Lung microvascular endothelial cell (primary cell): ENCODE data around the gene HS3ST4. TPM values are rescaled to one million over a fixed set of nuclear protein-coding genes. Genes with fewer than 3 reads are reported as not detected.

Experiments used
- DNase-seq, 2 donors: peaks; one replicate each; pipeline versions ENCODE4 v3.0.0 to v3.0.0-alpha.2; 2010; ENCODE audit warnings: low read depth in 2 of 2
- total RNA-seq: library from RNA; depleted of rRNA; stranded (reverse); fragments of >200 nt; gene quantifications from 2 replicates; pipeline ENCODE4 v1.2.1, GENCODE V29; 2014

HS3ST4 gene
- total RNA-seq, 1 donor from 2014 or later, result not detected

DNA sequence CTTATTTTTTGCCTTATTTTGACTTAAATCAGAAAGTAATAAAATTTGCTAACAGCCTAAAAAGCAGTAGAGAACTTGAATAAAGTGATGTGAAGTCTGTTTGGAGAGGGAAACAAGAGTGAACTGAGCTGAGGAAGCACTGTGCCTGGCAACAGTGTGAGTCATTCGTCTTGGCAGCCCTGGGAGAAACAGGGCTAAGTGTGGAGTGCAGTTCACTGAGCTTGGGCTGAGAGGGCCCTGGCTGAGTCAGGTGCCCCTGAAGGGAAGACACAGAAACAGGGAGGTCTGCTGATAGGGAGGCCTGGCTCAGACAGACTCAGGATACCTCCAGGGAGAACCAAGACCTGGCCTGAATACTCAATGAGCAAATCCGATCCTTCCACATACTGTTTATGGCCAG is 132.1 kb downstream of the HS3ST4 start:
- peak in 1 of 2 donors; percentile 2 for DNase-seq

DNA sequence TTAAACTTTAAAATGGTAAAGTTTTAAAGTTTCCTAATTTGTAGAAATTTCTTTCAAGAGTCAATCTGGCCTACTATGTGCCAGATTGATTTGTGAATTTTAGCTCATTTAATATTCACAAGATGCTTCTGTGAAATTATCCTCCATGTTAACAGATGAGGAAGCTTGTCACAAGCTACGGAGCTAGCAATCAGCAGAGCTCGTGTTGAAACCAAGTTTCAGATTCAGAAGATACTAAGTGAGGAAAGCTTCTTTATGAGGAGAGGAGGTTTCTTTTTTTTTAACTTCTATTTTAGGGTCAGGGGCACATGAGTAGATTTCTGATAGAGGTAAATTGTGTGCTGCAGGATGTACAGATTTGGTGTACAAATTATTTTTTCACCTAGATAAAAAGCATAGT is 135.9 kb downstream of the HS3ST4 start:
- DNase-seq, result no peak

DNA sequence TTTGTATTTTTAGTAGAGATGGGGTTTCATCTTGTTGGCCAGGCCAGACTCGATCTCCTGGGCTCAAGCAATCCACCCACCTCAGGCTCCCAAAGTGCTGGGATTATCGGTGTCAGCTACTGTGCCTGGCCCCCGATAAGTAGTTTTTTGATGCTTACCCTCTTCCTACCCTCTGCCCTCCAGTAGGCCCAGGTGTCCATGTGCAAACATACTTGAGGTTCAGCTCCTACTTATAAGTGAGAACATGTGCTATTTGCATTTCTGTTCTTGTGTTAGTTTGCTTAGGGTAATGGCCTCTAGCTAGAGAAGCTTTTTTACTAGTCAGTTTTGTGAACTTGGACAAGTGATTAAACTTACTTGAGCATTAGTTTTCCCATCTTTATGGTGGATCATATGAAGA is 136.8 kb downstream of the HS3ST4 start:
- no peak for DNase-seq

DNA sequence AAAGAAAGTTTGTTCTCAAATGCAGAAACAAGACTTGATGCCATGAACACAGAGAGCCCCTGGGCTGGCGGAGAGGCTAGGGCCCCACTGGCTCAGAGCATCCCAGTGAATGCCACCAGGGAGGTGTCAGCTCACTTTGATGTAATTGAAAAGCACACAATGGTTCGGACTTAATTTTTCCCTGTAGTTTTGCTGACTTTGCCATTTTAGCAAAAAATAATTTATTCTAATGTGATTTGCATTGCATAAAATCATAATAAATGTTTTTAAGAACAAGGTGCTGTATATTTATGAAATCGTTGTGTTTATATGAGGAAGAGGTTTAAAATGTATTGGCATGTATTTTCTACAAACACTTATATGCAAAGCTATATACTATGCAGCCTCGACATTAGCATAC is 140.5 kb downstream of the HS3ST4 start:
- DNase-seq, result no peak

DNA sequence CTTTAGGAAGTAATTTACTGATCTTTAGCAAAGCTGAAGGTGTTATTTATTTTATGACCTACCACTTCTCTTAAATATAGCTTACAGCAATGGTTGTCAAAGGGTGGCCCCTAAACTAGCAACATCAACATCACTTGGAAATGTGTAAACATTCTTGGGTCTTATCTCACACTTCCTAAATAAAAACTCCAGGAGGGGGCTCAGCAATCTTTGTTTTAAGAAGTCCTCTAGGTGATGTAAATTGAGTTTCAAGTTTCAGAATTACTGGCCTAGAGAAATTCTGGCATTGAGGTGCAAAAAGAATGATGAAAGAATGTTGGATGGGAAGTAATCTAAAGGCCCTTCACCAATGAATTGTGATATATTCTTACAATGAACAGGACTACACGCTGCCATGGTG is 142.3 kb downstream of the HS3ST4 start:
- DNase-seq, result no peak

DNA sequence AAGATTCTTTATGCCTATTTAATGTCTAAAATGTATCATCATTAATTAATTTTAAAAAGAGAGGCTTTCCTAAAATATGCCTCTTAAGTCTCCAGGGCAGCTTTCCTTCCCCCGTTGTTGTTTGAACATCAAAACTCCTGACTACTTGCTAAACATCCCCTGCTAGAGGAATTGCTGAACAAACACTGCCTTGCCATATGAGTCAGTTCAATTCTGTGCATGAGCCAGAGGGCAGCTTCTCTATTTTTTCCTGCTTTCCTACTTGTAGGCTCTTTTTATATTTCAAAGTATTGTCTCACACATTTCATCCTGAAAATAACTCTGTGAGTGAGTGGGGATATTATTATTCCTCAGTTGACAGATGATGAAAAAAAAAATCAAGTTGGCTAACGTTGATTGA is 143.4 kb downstream of the HS3ST4 start:
- no peak for DNase-seq

DNA sequence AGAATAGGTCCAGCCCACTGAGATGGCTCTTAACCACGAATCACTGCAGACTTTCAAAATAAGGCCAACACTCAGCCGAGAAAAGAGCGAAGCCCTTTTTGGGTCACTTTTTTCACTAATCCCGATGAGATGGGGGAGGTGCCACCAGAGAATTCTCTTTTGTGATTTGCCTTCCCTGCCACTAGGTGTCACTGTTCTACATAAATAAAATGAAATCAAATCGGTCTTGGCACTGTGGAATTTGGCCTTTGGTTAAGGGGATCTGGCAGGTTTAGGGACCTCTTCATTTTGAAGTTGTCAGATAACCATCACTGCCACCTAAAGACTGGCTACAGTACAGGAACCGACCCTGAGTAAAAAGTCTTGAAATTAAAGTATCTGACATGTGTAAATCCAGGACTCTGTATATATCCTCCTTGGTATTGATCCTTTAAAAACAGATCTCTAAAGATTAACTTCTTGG is 147.0 kb downstream of the HS3ST4 start:
- peak; percentile 55 to 59 for DNase-seq

DNA sequence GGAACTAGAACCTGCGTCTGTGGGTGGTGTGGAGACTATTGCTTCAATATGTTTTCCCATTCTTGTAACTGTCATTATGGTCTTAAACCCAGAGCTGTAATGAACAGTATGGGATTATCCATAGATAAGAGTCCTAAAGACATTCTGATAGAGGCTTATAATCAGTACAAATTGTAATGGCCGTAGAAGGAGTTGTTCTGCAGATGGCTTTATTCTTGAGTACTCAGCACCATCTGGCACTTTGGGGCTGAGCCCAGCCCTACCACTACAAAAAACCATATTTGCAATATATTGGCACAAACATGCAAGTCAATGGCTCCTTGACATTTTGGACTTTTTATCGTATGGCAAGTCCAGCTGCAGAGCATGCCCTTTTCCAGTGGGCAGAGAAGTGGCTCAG is 150.0 kb downstream of the HS3ST4 start:
- no peak for DNase-seq

DNA sequence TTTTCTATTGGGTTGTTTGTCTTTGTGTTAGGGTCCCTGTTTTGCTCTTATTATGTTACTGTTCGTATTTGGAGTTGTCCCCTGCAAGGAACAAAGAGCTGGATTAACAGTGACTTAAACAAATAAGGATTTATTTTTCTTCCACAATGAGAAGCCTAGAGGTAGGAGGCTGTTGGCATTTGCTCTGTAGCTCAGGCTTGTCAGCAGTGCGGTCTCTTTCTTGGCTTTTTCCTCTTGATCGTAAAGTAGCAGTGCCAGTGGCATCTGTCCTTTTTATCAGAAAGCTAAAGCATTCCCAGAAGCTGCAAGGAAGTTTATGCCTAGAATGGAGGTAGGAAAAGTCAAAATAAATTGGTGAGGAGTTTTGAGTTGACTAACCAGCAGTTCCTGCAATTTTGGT is 154.1 kb downstream of the HS3ST4 start:
- no peak for DNase-seq

DNA sequence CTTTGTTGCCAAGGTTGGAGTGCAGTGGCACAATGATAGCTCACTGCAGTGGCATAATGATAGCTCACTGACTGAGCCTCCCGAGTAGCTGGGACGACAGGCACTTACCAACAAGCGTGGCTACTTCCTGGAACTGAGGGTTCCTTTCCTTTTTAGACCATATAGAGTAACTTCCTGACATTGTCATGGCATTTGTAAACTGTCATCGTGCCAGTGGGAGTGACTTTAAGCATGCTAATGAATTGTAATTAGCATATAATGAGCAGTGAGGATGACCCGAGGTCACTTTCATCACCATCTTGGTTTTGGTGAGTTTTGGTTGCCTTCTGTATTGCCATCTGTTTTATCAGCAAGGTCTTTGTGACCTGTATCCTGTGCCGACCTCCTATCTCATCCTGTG is 162.4 kb downstream of the HS3ST4 start:
- DNase-seq, result no peak

DNA sequence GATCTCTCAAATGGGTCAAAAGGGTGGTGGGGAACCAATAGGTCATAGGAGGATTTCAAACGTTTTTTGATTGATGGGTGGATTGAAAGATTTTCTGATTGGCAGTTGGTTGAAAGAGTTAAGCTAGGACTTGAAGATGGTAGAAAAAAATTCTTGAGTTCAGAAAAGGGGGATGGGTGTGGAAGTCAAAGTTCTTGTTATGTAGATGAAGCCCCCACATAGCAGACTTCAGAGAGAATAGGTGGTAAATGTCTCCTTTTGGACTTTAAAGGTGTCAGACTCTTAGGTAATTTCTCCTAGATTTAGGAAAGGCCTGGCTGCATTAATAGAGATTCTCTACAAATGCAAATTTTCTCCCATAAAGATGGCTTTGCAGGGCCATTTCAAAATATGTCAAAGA is 163.3 kb downstream of the HS3ST4 start:
- DNase-seq, result no peak

DNA sequence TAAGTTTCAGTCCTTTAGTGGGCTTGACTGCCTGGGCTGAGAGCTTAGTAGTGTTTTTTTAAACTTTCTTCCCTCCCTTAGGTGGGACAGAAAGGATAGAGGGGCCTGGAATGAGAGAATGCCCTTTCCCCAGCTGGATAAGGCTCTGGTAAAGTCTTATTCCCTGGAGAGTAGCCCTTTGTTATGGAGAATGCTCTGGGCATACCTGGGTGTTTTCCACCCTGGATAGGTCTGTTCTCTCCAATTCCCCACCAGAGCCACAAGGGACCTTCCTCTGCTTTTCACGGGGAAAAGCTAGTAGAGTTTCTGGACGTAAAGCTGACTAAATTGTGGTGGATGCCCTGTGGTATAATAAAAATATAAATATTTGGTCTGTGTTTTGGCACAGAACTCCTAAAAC is 164.1 kb downstream of the HS3ST4 start:
- no peak for DNase-seq

DNA sequence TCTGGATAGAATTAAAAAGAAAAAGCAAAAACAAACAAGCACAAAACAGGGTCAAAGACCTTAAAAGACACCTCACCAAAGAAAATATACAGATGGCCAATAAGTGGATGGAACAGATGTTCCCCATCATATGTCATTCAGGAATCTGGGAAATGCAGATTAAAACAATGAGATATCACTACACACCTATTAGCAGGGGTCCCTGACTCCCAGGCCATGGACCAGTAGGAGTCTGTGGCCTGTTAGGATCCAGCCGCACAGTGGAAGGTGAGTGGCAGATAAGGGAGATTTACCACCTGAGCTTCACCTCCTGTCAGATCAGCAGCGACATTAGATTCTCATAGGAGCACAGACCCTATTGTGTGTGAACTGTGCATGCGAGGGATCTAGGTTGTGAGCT is 167.9 kb downstream of the HS3ST4 start:
- DNase-seq, result no peak

DNA sequence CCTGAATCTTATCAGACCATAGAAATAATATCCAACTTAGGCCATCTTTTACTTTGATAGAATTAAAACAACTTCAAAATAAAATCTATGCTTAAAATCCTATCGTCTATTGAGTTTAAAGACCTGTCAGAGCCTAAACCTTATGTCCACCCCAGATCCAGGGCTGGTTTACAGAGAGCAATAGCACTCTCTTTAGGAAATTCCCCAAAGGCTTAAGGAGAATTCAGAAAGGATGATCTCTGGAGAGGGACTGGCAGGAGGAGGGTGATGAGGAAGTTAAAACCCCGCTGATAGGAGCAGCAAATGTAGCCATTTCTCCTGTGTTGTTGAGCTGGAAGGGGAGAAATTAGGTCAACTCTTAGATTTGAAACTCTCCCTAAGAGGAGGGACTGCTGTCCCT is 175.3 kb downstream of the HS3ST4 start:
- no peak for DNase-seq

DNA sequence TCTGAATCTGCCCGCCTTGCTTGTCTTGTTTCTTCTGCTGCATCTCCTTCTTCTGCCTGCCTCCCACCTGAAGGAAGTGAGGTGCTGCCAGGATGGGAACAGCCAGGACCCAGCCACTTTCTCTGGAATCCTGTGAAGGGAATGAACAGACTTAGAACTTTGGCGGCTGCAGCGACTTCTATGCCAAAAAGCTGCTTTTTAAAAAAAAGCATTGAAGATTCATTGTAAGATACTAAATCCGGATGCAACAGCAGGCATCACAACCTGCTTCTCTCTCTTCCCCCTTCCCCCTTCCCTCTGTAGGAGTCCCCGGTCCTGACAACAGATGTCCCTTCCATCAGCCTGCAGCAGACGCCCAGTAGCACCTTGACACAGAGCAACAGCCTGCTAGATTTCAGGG is 176.3 kb downstream of the HS3ST4 start:
- no peak for DNase-seq

DNA sequence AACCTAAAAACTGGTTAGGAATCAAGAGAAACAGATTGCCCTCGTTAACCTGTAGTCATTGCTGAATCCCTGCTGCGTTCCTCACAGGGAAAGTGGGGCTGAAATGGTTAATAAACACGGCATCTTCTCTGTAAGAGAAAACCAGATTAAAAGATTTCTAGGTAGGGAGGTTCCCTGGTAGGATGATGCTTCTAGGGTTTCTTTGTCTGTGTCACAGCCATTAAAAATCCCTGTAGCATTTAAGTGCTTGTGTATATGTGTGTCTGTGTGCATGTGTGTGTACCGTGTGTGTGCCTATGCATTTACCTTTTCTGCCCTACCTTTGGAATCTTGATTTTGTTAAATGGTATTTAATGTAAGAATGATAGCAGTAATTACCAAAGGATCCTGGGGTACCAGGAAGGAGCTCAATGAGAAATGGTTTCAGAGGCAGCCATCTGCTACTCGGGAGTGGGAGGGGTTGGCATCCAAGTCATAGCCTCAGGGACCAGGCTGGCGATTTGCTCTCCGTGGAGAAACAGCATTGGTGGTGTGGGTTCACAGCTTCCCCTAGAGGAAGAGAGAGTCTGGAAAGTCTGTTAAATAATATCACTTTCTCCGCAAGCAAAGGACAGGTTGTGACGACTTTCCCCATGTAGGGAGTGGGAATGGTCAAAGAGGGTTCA is 177.1 kb downstream of the HS3ST4 start:
- DNase-seq, result no peak

DNA sequence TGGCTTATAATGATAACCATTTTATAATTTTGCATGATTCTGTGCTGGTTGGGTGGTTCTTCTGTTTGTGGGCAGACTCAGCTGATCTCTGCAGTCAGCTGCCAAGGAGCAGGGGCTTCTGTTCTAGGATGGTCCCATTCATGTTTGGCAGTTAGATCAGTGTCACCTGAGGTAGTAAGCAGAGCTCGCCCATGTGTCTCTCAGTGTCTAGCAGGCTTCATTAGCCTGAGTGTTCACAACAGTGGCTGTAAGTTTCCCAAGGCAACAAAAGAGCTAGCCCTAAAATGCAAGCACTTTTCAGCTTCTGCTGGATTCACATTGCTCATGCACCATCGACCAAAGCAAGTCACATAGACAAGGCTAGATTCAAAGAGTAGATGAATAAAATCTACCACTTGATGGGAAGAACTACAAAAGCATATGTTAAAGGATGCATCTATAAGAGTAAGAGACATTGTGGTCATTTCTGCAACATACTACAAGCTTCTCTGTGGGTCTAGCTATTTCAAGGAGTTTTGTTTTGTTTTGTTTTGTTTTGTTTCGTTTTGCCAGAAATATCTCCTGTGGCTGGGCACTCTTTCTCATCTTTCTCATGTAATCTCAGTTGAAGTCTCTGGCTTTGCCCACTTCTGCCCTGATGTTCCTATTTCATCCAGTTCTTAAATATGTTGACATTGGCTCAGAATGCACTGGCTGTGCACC is 180.8 kb downstream of the HS3ST4 start:
- DNase-seq, result no peak

DNA sequence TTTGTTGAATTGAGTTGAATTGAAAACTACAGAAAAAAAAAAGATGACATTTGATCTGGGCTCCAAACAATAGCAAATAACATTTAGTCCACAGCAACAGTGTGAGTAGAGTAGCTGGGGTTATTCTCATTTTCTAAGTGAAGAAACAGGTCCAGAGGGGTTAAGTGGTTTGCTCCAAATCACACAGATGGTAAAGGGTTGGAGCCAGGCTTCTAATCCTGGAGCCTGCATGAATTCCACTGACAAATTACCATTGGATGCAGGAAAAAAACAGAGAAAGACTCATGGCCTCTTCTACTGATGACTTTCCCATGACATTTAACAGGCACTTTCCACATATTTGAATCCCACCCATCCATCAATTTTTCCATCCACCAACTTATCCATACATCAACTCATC is 182.4 kb downstream of the HS3ST4 start:
- no peak for DNase-seq

DNA sequence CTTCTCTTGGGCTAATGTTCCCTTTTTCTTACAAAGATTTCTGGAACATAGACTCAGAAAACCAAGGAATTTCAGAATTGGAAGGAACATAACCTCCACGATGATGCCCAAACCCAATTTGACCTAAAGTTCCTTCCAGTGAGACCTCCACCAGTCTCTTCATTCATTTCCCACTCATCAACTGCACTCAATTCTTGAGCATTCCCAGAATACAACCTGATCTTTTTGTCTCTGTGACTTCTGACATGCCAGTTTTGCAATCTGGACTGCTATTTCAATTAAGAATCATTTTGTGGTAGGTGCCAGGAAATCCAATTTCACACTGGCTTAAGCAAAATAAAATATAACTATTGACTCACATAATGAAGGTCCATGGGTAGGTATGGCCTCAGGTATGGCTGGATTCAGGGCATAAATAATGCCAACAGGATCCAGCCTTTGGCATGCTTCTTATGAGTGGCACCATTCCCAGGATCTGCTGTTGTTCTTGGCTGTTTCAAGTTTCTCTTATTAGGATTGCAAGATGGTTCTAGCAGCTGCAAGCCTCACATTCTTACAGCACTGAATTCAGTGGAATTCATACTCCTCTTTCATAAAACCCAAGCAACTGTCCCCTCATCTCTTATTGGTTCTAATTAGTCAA is 184.3 kb downstream of the HS3ST4 start:
- DNase-seq, result no peak

DNA sequence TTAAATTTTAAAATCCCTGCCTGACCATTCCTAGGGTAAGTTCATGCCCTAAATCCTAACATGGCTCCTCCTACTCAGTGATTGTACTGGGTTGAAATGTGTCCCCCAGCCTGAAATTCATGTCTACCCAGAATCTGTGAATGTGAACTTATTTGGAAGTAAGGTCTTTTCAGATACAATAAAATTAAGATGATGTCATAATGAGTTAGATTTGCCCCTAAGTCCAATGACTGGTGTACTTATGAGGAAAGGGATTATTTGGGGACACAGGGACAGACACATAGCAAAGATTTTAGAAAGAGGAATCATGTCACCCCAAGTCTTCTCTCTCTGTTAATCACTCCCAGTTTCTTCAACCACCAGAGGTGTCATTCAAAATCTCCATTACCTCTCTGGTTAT is 185.3 kb downstream of the HS3ST4 start:
- no peak for DNase-seq

DNA sequence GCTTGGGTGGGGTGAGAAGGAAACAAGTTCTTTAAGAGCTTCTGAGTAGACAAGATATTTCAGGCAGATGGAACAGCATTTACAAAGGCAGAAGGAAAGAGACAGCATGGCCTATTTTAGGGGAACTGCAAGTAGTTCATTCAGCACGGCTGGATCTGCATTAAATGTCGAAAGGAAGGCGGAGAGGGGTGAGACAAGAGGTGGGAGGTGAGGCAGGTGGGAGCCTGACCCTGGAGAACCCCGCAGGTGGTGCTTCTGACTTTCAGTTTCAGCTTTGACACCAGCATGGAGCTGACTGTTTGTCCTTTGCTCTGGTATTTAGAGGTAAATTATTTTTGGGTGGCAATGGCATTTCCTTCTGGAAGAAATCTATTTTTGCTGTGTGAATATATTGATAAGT is 194.8 kb downstream of the HS3ST4 start:
- DNase-seq, result no peak

DNA sequence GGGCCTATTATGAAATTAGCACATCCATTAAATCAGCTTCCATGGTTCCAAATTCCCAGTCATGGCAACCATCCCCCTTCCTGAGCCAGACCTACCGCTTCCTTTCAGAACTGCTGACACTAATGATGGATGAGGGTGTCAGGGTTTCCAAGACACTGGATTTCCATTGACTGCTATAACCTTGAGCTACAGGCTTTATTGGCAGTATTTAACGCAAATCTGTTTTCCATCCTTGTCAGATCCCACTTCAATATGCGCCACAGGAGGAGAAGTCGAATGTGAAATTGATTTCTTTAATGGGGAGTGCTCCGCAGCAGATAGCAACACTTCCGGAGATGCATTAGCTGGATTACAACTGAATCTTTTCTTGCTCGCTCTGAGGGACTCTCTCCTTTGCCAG is 197.1 kb downstream of the HS3ST4 start:
- no peak for DNase-seq

DNA sequence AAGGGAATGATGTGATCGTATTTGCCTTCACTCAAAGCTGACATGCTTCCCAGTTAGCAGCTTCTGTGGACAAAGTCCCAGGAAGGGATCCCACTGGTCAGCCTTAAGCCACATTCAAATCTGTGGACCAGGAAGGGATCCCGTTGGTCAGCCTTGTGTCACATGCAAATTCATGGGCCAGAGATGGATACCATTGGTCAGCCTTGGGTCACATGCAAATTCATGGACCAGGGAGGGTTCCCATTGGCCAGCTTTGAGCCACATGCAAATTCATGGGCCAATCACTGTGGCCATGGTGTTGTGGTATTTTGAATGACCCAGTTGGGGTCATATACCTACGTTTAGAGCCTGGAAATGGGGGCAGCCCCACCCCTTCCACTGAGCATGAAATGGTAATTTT is 201.6 kb downstream of the HS3ST4 start:
- no peak for DNase-seq
